ENCODE measurements around the gene UBXN6.

Gene UBXN6

DNA sequence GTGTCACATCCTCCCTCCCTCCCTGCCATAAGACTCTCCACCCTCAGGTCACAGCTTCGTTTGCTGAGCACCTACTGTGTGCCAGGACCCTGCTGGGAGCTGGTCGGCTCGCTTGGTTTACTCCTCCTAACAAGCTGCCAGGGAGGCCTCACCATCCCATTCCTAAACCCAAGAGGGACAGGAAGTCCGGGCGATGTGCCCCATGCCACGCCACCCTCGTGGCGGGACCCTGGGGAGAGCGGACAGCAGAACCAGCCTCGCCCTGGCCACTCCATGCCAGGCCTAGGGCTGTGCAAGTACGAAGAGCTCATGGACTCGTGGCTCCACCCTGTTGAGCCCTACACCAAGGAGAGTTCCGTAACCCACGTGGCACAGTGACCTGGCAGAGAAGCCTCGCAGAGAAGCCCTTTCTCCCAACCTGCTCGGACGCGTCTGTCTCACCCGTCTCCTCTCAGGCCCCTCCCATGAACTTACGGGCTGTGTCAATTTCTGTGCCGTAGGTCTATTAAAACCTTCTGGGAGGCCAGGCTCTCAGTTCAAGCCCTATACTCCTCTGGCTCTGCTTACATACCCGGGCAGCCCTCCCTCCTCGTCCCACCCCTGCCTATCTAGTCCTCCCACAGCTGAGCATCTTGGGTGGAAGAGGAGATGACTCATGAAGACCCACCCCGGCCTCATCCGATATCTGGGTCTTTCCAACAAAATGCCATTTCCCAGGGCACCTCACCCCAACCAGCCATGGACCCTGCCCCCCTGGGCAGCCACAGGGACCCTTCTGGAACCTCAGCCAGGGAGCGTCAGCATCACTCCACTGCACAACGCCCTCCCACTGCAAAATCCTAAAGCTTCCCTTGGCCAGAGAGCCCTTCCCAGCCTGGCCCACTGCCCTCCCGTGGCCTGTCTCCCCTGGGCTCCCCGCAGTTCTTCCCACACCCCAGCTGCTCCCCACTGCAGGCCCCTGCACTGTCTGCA is 2.6 kb downstream of the UBXN6 start:
- H3K4me3 ChIP-seq (ENCODE audit: low read length) = peak overlapping the region; percentile 92
- DNase-seq (ENCODE audit: low read depth) = no peak
- TF ChIP-seq, protein P1, sequence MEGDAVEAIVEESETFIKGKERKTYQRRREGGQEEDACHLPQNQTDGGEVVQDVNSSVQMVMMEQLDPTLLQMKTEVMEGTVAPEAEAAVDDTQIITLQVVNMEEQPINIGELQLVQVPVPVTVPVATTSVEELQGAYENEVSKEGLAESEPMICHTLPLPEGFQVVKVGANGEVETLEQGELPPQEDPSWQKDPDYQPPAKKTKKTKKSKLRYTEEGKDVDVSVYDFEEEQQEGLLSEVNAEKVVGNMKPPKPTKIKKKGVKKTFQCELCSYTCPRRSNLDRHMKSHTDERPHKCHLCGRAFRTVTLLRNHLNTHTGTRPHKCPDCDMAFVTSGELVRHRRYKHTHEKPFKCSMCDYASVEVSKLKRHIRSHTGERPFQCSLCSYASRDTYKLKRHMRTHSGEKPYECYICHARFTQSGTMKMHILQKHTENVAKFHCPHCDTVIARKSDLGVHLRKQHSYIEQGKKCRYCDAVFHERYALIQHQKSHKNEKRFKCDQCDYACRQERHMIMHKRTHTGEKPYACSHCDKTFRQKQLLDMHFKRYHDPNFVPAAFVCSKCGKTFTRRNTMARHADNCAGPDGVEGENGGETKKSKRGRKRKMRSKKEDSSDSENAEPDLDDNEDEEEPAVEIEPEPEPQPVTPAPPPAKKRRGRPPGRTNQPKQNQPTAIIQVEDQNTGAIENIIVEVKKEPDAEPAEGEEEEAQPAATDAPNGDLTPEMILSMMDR (conservative IDR thresholded peaks at IDR 0.05; ENCODE audit: low read depth, low read length) = no peak

- TF ChIP-seq, protein P1 (conservative IDR thresholded peaks at IDR 0.05; ENCODE audit: low read depth, low read length) = no peak
- H3K4me3 ChIP-seq (ENCODE audit: low read length) = no peak overlapping the region
- no peak for DNase-seq (ENCODE audit: low read depth)
Observed at GRCh38 chr19:4453232-4454179, 4.1 kb downstream of the UBXN6 start.

- no peak for DNase-seq (ENCODE audit: low read depth)
- H3K4me3 ChIP-seq (ENCODE audit: low read length) = no peak overlapping the region
- TF ChIP-seq, protein P1 (conservative IDR thresholded peaks at IDR 0.05; ENCODE audit: low read depth, low read length) = no peak
Observed at GRCh38 chr19:4452230-4452990, 5.2 kb downstream of the UBXN6 start.

- no peak overlapping the region for H3K4me3 ChIP-seq (ENCODE audit: low read length)
- TF ChIP-seq, protein P1 (conservative IDR thresholded peaks at IDR 0.05; ENCODE audit: low read depth, low read length) = no peak
- no peak for DNase-seq (ENCODE audit: low read depth)
Observed at GRCh38 chr19:4449639-4450028, 8.0 kb downstream of the UBXN6 start.

- TF ChIP-seq, protein P1 (conservative IDR thresholded peaks at IDR 0.05; ENCODE audit: low read depth, low read length) = no peak
- DNase-seq (ENCODE audit: low read depth) = no peak
- no peak overlapping the region for H3K4me3 ChIP-seq (ENCODE audit: low read length)
Observed at GRCh38 chr19:4449022-4449638, 8.5 kb downstream of the UBXN6 start.

Measured in retinal pigment epithelial cell (primary cell).